Psoas muscle (tissue), 8 donors: ENCODE measurements around the gene COL23A1. TPM values are rescaled to one million over a fixed set of nuclear protein-coding genes. Genes with fewer than 3 reads are reported as not detected.

ENCODE experiments used
- ATAC-seq, 4 donors: fragments of 200-7000 bp; cut with Tn5 transposase; one replicate each; pipeline ENCODE4 v1.9.1; 2020; ENCODE audit warnings: moderate library complexity in 3 of 4, mild to moderate bottlenecking in 2 of 4
- DNase-seq, 2 donors: peaks; one replicate each; pipeline ENCODE4 v3.0.0-alpha.2; 2020
- H3K27ac ChIP-seq: fragments of 200-600 bp; one replicate; pipeline ENCODE4 v1.8.0; 2022
- H3K27me3 ChIP-seq, 3 donors: fragments of 200-600 bp in 1 of 3; one replicate each; pipeline versions ENCODE4 v1.6.1 to v1.8.0; 2013 to 2022; ENCODE audit warnings: low read length in 2 of 3, mild to moderate bottlenecking in 2 of 3, moderate library complexity in 1 of 3; ENCODE audit not compliant: insufficient read depth in 3 of 3
- H3K36me3 ChIP-seq, 2 donors: fragments of 200-600 bp in 1 of 2; one replicate each; pipeline versions ENCODE4 v1.6.1 to v1.8.0; 2013 to 2022; ENCODE audit warnings: low read depth in 1 of 2, mild to moderate bottlenecking in 1 of 2, moderate library complexity in 1 of 2; ENCODE audit not compliant: insufficient read depth in 1 of 2
- H3K4me1 ChIP-seq: fragments of 200-600 bp; one replicate; pipeline ENCODE4 v1.8.0; 2022
- H3K4me3 ChIP-seq: fragments of 200-600 bp; one replicate; pipeline ENCODE4 v1.8.0; 2022; ENCODE audit warnings: mild to moderate bottlenecking
- H3K9me3 ChIP-seq: fragments of 200-600 bp; one replicate; pipeline ENCODE4 v1.8.0; 2022
- CTCF ChIP-seq: fragments of 200-600 bp; IDR thresholded peaks from one replicate; pipeline ENCODE4 v1.8.0; 2022; ENCODE audit warnings: antibody characterized with exemption
- WGBS, 3 donors: extraction: QIAGEN DNeasy Blood & Tissue Kit; methylation state at CpG; one replicate each; pipeline versions ENCODE4 v1.1.6 to v1.1.7; 2013; 5-methylcytosine and 5-hydroxymethylcytosine counted together
- intact Hi-C, 2 donors: fragments of 100-400 bp; cut with DNase I; formaldehyde crosslinking; loops; one replicate each; pipeline versions ENCODE4 v1.11.0 to v1.14.2; 2022
- polyA plus RNA-seq, 3 donors: library from polyadenylated mRNA; stranded (reverse); fragments of 200-250 nt; gene quantifications; one replicate each; pipeline ENCODE4 v1.2.3, GENCODE V29; 2013
- total RNA-seq, 4 donors: library from RNA; stranded (reverse); fragmentation: NEBNext Ultra II Directional in 2 of 4; extraction: Animal tissue kit (Norgen Biotek cat#: 25700) in 2 of 4; gene quantifications; one replicate each; pipeline versions ENCODE4 v1.2.1 to v1.2.4, GENCODE V29; 2021 to 2023
- donor health status: healthy with polysubstance abuse.
- donor health status: DM: no; HTN: no; CAD: no; lungs with moderate emphysema.
- donor health status: Bipolar disorder and iron deficiency.
- donor health status: healthy.
- donor health status: DM: yes; HTN: yes; CAD: no.
- donor health status: DM: no; HTN: no; CAD: no.
- donor health status: DM: no; HTN: no; CAD: no.
- donor health status: DM: yes; HTN: yes; CAD: no.

The COL23A1 gene
- total and polyA plus RNA-seq, 7 donors: 0.66 to 3.0 (median 1.2) TPM

- no peak for DNase-seq
- H3K4me1 ChIP-seq: no peaks in the 10 kb centered on the region
- H3K36me3 ChIP-seq: no peaks in the 10 kb centered on the region
- intact Hi-C loops: no loop called here
- H3K4me3 ChIP-seq: no peak overlapping the region
- ATAC-seq: no peak
- no peak for TF ChIP-seq CTCF
- no peaks in the 10 kb centered on the region for H3K9me3 ChIP-seq
- 64 to 71% (median 67%) methylated on average over 6 of the region's 6 CpGs for WGBS, 3 donors
- H3K27me3 ChIP-seq: peaks cover 0 to 2% (median 0%) of the 10 kb centered on the region in 3 donors
- no peak overlapping the region for H3K27ac ChIP-seq
Observed at GRCh38 chr5:178323541-178323865, 266.7 kb downstream of the COL23A1 start.

- H3K9me3 ChIP-seq: no peaks in the 10 kb centered on the region
- H3K4me1 ChIP-seq: no peaks in the 10 kb centered on the region
- H3K27me3 ChIP-seq: peaks cover 0 to under 1% (median 0%) of the 10 kb centered on the region in 3 donors
- H3K27ac ChIP-seq: no peak overlapping the region
- no peak for TF ChIP-seq CTCF
- ATAC-seq (no peak), DNase-seq (no peak)
- intact Hi-C loops: no loop called here
- WGBS, 3 donors: 85 to 87% (median 86%) methylated on average over 14 of the region's 14 CpGs
- H3K4me3 ChIP-seq: no peak overlapping the region
- H3K36me3 ChIP-seq: no peaks in the 10 kb centered on the region
Observed at GRCh38 chr5:178322736-178323540, 267.3 kb downstream of the COL23A1 start.

GRCh38 chr5:178320281-178320855, 269.8 kb downstream of the COL23A1 start:
- Histone ChIP-seq H3K4me3 (no peak overlapping the region), H3K27me3 (no peaks in the 10 kb centered on the region), H3K4me1 (no peaks in the 10 kb centered on the region), H3K27ac (no peak overlapping the region), H3K36me3 (no peaks in the 10 kb centered on the region), H3K9me3 (no peaks in the 10 kb centered on the region)
- no peak for ATAC-seq
- WGBS, 3 donors: 75 to 81% (median 78%) methylated on average over 15 to 18 of the region's 18 CpGs
- DNase-seq: peak in 1 of 2 donors; percentile 48
- intact Hi-C loops: no loop called here
- no peak for TF ChIP-seq CTCF

- no peak for ATAC-seq
- Histone ChIP-seq H3K27me3 (no peaks in the 10 kb centered on the region), H3K36me3 (no peaks in the 10 kb centered on the region), H3K4me1 (no peaks in the 10 kb centered on the region), H3K27ac (no peak overlapping the region), H3K4me3 (no peak overlapping the region), H3K9me3 (no peaks in the 10 kb centered on the region)
- intact Hi-C loops: loop anchor here in 1 of 2 donors (10.0 kb wide), 1 partner anchor 1155 kb away; no protein-coding TSS in a partner anchor
- DNase-seq: peak in 1 of 2 donors; percentile 30
- TF ChIP-seq CTCF: no peak
- WGBS, 3 donors: 91 to 95% (median 94%) methylated on average over 20 of the region's 20 CpGs
Observed at GRCh38 chr5:178319541-178320041, 270.6 kb downstream of the COL23A1 start.
